Activated gamma-delta T cell treated with Interleukin-2 at 50 U/mL for 16 hours (primary cell): ENCODE results near the gene BUB1B.

Experiments
- DNase-seq: peaks from one replicate; pipeline ENCODE4 v3.0.0-alpha.2; 2020

The BUB1B gene

GRCh38 chr15:40192942-40193341, 32.1 kb downstream of the BUB1B start:
- DNase-seq, result no peak

GRCh38 chr15:40197434-40197833, 36.6 kb downstream of the BUB1B start:
- DNase-seq, result no peak

GRCh38 chr15:40198355-40199085, 37.7 kb downstream of the BUB1B start:
- DNase-seq, result no peak

GRCh38 chr15:40204100-40204499, 43.2 kb downstream of the BUB1B start:
- no peak for DNase-seq

- DNase-seq, result peak; percentile 32
Measured at GRCh38 chr15:40217166-40217824, 56.4 kb downstream of the BUB1B start.

GRCh38 chr15:40219801-40220200, 58.9 kb downstream of the BUB1B start:
- DNase-seq, result no peak

- DNase-seq, result no peak
Measured at GRCh38 chr15:40222131-40222530, 61.3 kb downstream of the BUB1B start.

GRCh38 chr15:40226736-40227135, 65.9 kb downstream of the BUB1B start:
- no peak for DNase-seq

GRCh38 chr15:40229316-40229715, 68.4 kb downstream of the BUB1B start:
- no peak for DNase-seq

GRCh38 chr15:40229956-40230355, 69.1 kb downstream of the BUB1B start:
- DNase-seq, result no peak

- no peak for DNase-seq
Measured at GRCh38 chr15:40232625-40233070, 71.8 kb downstream of the BUB1B start.

GRCh38 chr15:40233727-40234577, 73.1 kb downstream of the BUB1B start:
- no peak for DNase-seq

GRCh38 chr15:40234783-40235182, 73.9 kb downstream of the BUB1B start:
- DNase-seq, result no peak

GRCh38 chr15:40235201-40235885, 74.5 kb downstream of the BUB1B start:
- DNase-seq, result no peak

GRCh38 chr15:40238532-40239403, 77.9 kb downstream of the BUB1B start, which contains the start of gene PAK6:
Gene PAK6 (plus strand): TSS chr15:40239063. CDS start chr15:40264786, 25,723 bp downstream.
- DNase-seq, result no peak

GRCh38 chr15:40239404-40239692, 78.5 kb downstream of the BUB1B start:
- no peak for DNase-seq

- no peak for DNase-seq
Measured at GRCh38 chr15:40239693-40240618, 79.1 kb downstream of the BUB1B start.

- no peak for DNase-seq
Measured at GRCh38 chr15:40240619-40241221, 79.9 kb downstream of the BUB1B start.

GRCh38 chr15:40241269-40242212, 80.7 kb downstream of the BUB1B start:
- no peak for DNase-seq
